Activated T-cell treated with anti-CD3 and anti-CD28 coated beads for 1 hour (primary cell): ENCODE results near the gene SAMD4A.

Experiments
- DNase-seq: peaks from one replicate; pipeline ENCODE4 v3.0.0-alpha.2; 2020; ENCODE audit warnings: low read depth

The SAMD4A gene

DNA sequence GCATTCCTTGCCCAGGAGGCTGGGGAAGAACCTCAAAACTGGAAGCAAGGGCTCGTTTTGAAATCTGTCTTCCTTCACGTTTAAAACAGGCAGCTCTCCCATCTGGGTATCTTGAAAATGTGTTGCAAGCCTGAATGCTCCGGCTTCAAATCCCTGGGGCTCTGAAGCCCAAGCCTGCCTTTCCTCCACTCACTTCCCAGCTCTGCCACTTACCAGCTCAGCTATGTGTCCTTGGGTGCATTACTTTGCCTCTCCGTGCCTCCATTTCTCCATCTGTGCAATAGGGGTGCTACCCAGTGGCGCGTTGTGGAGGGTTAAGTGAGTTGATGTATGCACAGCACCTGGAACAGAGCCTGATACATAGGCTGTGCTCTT, 238.1 kb downstream of the SAMD4A start:
- no peak for DNase-seq

DNA sequence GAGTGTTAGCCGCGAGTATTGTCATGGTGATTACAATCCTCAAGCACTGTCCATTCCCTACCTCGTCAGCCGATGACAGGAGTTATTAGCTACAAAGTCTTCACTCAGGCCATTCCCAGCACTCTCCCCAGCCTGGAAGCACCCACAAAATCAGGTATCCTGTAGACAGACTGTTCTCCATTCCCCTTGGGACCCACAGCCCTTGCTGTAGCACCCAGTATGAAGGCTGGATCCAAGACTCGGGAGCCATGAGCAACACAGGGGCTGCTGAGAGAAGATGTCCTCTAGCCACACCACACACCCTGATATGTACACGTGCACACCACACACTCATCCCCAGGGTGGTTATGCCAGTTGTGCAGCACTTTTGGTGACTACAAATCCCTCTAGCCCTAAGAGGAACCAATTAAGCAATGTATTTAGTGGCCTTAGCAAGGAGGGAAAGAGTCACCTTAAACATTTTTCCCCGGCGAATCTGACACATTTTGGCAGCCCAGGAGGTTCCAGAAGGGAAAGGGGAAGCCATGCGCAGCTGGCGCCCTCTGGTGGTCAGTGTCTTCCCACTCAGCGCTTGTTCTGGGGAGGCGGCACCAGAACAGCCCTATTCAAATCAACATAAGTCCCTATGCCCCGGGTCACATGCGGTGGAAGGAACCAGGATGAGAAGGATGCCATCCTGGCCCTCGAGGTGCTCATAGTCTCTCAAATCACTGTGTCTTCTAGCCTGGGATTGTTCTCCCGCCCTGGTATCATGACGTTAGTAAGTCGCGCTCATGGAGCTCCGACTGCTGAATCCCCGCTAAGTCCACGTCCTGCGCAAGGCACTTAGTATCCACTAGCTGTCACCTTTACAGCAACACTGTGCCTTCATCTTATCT, 238.8 kb downstream of the SAMD4A start:
- peak; percentile 69 for DNase-seq

DNA sequence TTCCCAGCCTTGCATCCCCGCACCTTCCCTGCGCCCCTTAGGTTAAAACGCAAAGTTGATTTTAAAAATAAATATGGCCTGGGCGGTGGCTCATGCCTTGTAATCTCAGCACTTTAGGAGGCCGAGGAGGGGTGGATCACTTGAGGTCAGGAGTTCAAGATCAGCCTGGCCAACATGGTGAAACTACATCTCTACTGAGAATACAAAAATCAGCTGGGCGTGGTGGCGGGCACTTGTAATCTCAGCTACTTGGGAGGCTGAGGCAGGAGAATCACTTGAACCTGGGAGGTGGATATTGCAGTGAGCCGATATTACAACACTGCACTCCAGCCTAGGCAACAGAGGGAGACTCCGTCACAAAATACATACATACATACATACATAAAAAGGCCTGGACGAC, 239.7 kb downstream of the SAMD4A start:
- no peak for DNase-seq

DNA sequence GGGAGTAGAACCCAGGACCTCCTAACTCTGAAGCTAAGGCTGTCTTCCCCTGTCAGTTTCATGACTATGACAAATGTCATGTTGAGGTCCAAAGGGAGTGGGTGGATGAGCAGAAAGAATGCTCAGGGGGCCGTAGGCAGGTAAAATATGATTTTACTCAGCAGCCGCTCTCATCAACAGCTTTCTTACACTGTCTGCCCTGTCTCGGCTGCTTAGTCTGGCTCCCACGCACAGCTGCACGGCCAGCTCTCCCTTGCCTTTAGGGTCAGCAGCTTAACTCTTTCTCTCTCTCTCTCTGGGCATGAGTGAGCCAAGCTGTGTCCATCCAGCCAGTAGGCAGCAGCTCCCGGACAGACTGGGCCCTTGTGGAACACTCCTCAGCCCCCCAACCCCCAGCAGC, 240.5 kb downstream of the SAMD4A start:
- DNase-seq: no peak

DNA sequence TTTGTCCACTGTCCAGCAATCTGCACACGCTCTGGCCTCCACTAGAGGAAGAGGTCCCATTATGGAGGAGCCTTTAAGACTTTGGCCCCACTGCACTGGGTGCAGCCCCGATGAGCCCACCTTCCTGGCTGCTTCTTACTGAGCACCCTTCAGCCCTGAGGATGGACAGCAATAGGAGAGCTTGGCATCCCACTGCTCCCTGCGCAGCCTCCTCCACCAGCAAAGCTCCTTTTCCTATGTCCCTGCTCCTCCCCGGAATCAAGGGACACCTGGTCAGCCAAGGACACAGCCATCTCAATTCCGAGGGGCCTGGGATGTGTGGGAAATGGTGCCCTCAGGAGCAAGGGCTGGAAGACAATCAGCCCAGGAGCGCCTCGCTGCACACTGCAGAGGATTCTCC, 241.0 kb downstream of the SAMD4A start:
- DNase-seq: no peak

DNA sequence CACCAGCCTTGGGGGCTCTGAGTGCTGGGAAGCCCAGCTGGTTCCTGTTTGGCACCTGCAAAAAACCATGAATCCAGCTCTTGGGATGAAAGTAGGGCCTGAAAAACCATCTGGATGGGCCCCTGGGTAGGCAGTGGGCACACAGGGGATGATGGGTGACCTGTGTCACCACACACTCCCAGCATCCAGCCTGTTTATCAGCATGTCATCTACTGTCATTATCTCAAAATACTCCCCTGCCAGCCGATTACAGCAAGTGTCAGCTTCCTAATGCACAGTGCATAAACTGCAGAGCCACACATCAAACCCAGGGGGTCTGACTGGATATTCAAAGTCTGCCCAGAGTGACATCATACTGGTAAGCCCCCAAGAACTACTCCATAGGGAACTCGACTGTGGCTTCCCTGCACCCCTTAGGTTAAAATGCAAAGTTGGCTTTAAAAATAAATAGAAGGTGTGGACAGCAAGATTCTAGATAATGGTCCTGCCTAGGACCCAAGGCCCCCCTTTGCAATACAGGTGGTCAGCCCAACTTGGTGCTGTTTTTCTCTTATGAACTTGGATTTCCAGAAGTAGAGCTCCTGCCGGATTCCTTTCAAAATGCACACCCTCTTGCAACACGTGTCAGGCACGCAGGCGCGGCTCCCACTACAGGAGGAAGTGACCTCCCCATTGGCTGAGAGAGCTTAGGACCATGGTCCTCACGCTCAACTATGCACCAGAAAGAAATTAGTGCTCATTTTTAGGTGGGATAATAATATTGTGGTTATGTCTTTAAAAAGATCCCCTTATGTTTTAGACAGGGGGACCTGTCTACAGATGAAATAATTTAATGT, 241.6 kb downstream of the SAMD4A start:
- DNase-seq: no peak

DNA sequence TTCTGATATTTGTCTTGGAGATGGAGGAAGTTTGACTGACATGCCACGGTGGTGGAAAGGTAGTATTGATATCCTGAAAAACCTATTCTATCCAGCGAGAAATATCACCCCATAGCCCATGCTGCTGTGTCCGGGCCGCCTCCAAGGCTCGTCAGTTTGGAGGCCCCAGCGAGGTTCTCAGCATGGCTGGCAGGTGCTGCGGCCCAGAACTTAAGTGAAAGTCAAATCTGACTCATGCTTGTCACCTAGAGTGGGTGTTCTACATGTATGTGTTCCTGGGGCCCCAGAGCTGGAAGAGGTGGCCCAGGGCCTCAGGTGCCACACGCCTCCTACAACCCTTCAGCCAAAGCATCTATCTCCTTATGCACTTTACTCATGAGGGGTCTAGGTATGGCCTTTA, 242.8 kb downstream of the SAMD4A start:
- no peak for DNase-seq

DNA sequence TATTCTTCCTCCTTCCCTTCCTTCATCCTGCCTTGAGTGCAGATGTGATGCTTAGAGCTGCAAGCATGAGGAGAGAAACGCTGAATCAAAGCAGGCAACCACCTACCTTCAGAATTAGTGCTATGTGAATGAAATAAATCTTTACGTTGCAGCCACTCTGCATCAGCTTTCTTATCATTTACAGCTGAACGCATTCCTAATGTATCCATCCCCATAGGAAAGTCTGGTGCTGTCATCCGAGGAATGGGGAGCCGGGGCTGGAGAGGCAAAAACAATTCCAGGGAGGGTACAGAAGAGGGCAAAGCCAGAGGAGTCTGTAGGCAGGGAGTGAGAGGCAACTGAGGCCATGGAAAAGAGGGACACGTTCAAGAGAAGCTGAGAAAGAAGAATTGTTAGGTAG, 245.7 kb downstream of the SAMD4A start:
- DNase-seq: no peak

DNA sequence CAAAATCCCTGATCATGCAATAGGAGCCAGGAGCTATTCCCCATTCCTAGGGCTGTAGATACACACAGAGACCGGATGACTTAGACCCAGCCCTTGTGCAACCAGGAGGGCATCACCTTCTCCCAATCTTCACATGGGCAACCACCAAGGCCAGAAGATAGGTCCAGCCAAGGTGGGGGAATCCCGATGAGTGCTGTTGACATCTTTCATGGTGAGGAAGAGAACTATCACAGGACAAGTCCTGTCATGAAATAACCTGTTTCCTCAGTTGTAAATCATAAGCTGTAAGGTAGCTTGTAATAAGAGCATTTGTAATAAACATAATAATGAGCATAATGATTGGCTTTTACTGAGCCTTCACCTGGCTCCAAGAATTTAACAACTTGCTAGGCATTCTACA, 246.2 kb downstream of the SAMD4A start:
- DNase-seq: no peak

DNA sequence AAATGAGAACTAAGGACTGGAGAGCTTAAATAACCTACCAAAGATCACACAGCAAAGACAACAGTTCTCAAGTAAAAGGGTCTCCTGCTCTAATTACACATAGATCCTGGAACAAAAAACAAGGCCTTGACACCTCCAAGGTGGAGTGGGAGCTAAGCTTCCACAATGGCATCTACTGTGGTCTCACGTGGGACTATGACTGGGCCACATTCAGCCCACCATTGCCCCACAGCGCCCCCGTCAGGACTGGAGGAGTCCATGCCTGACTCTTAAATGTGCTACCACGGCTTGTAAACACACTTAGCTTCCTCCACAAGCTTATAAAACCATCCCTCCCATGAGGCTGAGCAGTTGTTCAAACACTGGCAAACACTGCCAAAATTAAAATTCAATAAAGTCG, 247.1 kb downstream of the SAMD4A start:
- DNase-seq: no peak

DNA sequence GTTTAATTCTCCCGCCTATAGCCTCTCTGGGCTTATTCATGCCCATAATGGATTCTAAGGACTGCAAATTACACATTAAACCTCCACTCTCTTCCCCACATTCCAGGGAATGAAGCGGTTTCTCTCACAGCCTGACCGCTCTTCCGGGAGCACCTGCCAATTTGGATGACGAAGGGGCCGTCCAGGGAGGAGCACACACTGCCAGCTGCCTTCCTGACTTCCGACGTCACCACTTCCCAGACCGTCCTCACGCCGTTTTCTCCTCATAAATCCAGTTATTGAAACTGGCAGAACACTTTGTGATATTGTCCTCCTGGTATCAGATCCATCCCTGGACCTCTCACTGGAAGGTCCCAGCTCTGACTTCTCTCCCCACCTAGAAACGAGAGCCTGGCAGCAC, 248.1 kb downstream of the SAMD4A start:
- DNase-seq: no peak

DNA sequence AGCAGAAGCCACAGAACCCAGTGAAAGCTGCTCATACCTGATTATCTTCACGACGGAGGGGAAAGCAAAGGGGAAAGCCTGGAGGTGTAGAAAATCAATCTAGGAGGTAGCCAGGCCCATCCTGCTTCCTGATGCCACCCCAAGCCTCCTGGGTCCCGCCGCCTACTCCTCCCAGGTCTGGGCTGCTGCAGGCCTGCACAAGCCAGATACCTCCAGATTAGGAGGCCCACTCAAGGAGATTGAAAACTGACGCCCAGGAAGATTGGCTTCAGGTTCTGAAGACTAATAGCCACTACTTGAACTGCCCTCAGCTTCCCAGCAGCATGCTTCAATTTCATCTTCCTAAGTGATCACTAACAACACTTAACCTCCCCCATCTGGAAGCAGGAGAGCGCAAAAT, 248.6 kb downstream of the SAMD4A start:
- DNase-seq: no peak

DNA sequence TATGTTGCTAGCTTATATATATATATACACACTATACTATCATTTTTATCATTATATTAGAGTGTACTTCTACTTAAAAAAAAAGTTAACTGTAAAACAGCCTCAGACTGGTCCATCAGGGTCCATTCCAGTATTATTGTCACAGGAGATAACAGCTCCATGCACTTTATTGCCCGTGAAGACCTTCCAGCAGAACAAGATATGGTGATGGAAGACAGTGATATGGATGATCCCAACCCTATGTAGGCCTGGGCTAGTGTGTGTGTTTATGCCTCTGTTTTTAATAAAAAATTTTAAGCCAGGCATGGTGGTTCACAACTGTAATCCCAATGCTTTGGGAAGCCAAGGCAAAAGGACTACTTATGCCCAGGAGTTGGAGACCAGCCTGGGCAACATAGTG, 249.5 kb downstream of the SAMD4A start:
- no peak for DNase-seq

DNA sequence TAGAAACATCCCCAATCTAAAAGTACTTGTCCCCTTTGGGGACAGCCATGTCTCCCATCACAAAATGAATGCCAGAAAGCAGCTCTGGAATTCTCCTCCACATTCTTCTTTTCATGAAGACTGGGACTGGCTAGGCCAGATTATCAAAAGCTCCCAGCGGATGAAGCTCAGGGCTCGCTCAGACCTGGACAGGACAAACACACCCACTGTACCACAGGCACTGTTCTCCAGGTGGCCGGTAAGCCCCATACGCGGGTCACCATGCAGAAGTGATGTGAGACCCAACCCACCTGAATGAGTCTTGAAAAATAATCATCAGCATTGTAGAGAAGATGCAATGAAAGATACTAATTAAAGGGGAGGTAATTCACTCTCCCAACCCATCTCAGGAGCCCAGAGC, 250.6 kb downstream of the SAMD4A start:
- no peak for DNase-seq

DNA sequence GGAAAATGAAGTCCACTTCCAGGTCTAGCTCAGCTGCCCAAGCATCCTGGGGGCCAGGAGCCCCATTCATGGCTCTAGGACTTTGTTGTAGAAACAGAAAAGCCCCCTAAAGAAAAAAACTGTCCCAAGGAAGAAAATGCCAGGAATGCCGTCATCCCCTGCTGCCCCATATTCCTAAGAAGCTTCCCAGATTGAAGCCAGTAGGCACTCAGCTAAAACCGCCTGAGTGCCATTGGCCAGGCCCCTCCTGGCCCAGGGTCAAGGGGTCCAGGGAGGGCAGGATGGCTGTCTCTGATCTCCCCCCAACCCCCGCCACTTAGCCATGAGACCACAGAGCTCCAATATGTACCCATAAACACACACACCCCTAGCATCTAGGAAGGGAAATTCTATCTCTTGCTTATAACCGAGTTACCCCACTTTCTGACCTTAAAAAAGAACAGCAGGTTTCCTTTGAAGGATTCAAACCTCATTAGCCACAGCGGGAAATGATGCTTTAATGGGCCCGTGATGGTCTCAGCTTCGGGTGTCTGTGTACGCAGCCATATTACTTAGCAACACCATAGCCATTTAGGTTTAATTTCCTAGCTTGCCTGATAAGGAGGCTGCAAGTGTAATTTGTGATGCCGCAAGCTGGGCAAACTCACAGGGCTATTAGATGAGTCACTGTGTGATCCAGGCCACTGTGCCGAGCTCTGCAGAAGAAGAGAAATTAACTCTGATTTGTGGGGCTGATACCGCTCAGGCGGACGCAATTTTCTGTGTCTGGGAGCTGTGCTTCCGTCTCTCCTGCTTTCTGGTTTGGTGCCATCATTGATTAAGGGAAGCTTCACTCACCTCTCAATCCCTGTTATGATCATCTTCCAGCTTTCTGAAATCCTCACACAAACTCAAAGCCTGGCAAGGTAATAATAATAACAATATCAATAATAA, 251.5 kb downstream of the SAMD4A start:
- no peak for DNase-seq

DNA sequence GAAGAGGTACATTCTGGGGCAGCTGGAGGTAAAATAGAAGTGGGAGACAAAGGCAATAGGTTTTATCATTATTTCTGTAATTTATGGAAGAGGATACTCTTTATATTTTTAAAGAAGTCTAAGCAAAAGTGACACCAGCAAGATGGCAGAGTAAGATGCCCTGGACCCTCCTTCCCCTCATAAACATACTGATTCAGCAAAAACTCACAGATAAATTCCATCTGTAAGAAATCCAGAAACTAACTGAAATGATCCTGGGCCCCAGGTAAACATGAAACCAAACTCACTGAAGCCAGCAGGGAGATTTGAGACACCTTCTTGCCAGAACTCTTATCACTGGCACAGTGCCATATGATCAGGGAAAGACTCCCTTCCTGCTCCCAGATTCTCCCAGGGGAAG, 255.8 kb downstream of the SAMD4A start:
- DNase-seq: no peak

DNA sequence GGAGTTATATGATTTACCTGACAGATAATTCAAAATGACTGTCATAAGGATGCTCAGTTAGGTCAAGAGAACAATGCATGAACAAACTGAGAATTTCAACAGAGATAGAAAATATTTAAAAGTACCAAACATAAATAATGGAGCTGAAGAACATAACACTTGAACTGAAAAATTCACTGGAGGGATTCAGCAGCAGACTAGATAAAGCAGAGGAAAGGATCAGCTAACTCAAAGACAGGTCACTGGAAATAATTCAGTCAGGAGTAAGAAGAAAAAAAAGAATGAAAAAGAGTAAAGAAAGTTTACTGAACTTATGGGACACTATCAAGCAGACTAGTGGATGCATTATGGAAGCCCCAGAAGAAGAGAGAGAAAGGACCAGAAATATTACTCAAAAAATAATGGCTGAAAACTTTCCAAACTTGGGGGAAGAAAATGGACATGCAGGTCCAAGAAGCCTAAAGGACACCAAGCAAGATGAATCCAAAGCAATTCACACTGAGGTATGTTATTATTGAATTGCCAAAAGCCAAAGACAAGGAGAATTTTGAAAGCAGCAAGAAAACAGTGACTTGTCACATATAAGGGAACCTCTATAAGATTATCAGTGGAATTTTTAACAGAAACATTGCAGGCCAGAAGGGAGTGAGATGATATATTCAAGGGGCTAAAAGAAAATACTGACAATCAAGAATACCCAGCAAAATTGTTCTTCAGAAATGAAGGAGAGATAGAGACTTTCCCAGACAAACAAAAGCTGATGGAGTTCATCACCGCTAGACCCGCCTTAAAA, 257.0 kb downstream of the SAMD4A start:
- no peak for DNase-seq

DNA sequence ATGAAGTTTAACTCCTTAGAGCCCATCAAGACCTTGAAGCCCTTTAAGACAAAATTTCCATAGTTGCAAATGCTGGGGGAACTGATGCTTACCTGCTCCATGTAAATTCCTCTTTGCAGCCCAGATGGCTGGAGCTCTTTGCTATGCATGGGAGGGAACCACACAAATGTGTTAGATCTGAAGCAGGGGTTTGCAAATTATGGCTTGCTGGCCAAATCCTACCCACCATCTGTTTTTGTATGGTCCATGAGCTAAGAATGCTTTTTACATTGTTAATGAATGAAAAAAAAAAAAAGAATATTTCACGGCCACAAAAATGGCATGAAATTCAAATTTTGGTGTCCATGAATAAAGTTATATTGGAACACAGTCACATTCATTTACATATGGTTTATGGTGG, 261.1 kb downstream of the SAMD4A start:
- DNase-seq: no peak

DNA sequence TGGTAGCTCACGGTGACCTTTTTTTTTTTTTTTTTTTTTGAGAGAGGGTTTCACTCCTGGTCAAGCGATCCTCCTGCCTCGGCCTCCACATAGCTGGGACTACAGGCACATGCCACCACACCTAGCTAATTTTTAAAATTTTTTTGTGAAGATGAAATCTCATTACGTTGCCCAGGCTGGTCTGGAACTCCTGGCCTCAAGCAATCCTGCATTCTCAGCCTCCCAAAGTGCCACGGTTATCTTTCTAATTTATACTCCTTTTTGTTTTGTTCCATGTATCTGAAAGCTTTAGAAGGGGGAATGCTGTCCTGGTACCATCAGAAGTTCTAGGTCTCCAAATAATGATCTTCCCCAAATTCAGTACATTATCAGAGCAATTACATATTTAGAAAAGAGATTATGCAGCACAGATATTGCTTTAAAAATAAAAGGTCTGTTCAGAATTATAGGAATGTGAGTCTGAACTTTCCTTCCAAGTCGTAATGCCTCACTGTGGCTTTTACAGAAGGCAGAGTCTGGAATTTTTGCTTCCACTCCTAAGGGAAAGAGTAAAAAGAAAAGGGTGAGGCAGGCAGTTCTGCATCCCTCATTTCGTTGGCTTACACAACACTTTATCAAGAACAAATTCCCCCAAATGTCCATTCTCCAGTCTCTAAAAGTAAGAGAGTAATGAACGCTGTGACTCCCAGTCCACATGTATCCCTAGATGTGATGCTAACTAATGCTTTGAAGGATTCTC, 262.7 kb downstream of the SAMD4A start:
- DNase-seq: no peak

DNA sequence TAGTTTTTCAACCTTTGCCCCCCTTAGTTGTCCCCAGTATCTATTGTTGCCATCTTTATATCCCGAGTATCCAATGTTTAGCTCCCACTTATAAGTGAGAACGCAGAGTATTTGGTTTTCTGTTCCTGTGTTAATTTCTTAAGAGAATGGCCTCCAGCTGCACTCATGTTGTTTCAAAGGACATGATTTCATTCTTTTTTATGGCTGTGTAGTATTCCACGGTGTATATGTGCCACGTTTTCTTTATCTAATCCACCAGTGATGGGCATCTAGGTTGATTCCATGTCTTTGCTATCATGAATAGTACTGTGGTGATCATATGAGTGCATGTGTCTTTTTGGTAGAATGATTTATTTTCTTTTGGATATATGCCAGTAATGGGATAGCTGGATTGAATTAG, 263.7 kb downstream of the SAMD4A start:
- DNase-seq: no peak

DNA sequence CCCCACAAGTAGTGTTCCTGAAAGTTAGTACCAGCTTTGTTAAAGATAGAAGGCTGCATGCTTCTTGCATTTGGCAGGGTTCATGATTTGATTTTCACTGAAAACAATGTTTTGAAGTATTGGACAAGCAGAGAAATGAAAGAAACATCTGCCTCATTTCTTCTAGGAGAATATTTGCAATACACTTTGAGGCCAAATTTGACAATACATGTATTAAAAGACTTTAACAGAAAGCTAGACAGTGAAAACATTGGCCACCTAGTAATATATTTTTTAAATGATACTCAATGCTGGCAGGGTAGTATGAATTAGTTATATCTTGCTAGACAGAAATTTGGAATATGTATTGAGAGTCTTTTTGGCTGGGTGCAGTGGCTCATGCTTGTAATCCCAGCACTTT, 267.2 kb downstream of the SAMD4A start:
- DNase-seq: no peak
